Measurements from ENCODE around the gene TMEM252. TPM values are rescaled to one million over a fixed set of nuclear protein-coding genes. Genes with fewer than 3 reads are reported as not detected.

TMEM252 gene
- polyA plus RNA-seq, 1 of the 3 experiments (the other 2 are of a cell fraction), result not detected

GRCh38 chr9:68502279-68502678 is 38.4 kb downstream of the TMEM252 start:
- no peaks in the 10 kb centered on the region for H3K9me3 ChIP-seq
- no peaks in the 10 kb centered on the region for H3F3A ChIP-seq (replicated peaks; ENCODE audit: insufficient read depth)
- no peaks in the 10 kb centered on the region for H3K79me2 ChIP-seq (ENCODE audit: insufficient read depth)
- no peak overlapping the region for H3K27ac ChIP-seq (ENCODE audit: low read depth in 2 of 2, low read length in 1 of 2)
- H3K4me2 ChIP-seq, result no peak overlapping the region
- no peak overlapping the region for H3K9ac ChIP-seq
- H3K4me1 ChIP-seq (ENCODE audit: control insufficient read depth in 1 of 2, insufficient read depth in 2 of 2, low read depth in 1 of 2, low read length in 1 of 2), result no peaks in the 10 kb centered on the region
- no peak for DNase-seq
- H4K20me1 ChIP-seq (ENCODE audit: insufficient read depth), result no peaks in the 10 kb centered on the region
- CTCF ChIA-PET, result no interaction called here
- H2AFZ ChIP-seq (ENCODE audit: low read depth), result no peak overlapping the region
- POLR2A ChIA-PET, result no interaction called here
- H3K27me3 ChIP-seq (ENCODE audit: insufficient read depth), result no peaks in the 10 kb centered on the region
- WGBS (ENCODE audit: low lambda C conversion rate), result 11% methylated on average over 4 of the region's 4 CpGs
- TF ChIP-seq USF1 (IDR thresholded peaks at IDR 0.05; ENCODE audit: borderline replicate concordance, low read depth) (no peak), YY1 (IDR thresholded peaks at IDR 0.05; ENCODE audit: low read depth) (no peak), USF2 (IDR thresholded peaks at IDR 0.05; ENCODE audit: borderline replicate concordance, low read depth, low read length) (no peak), JUND (IDR thresholded peaks at IDR 0.05) (no peak), FOXM1 (IDR thresholded peaks at IDR 0.05; ENCODE audit: low read depth) (no peak), GABPA (IDR thresholded peaks at IDR 0.05; ENCODE audit: low read depth) (no peak), IRF3 (IDR thresholded peaks at IDR 0.05; ENCODE audit: low read depth, low read length) (no peak), MXI1 (IDR thresholded peaks at IDR 0.05; ENCODE audit: low read depth, low read length) (no peak), RCOR1 (IDR thresholded peaks at IDR 0.05; ENCODE audit: low read length) (no peak), FOXJ3 (CRISPR knock-in tag; IDR thresholded peaks at IDR 0.05) (no peak), TEAD4 (IDR thresholded peaks at IDR 0.05; ENCODE audit: borderline replicate concordance, insufficient read depth) (no peak), PBX3 (IDR thresholded peaks at IDR 0.05) (no peak), REST (IDR thresholded peaks at IDR 0.05; ENCODE audit: low read depth, low read length) (no peak)
- no peaks in the 10 kb centered on the region for H3K36me3 ChIP-seq (replicated peaks in 1 of 2; ENCODE audit: control insufficient read depth in 1 of 2, insufficient read depth in 2 of 2, low read length in 1 of 2)
- H3K4me3 ChIP-seq (ENCODE audit: low read depth in 2 of 2, low read length in 1 of 2), result no peak overlapping the region
- H3K9me2 ChIP-seq, result no peaks in the 10 kb centered on the region

All from SK-N-SH (cell line).